GM13976 (cell line): ENCODE data around the gene NUP214.
A peak's percentile ranks its signal among the peaks of the same experiment; 100 is the strongest.

Experiments
- DNase-seq: peaks from one replicate; pipeline ENCODE4 v3.0.0; 2012; ENCODE audit warnings: low spot score
- CTCF ChIP-seq: IDR thresholded peaks from 2 replicates; pipeline ENCODE4 v1.5.1; 2012; ENCODE audit warnings: borderline replicate concordance, mild to moderate bottlenecking; ENCODE audit not compliant: insufficient read depth; ENCODE audit errors: extremely low read depth, missing control alignments, control extremely low read depth
- in situ Hi-C: fragments of 300-500 bp; cut with MboI; formaldehyde crosslinking; loops from one replicate; pipeline ENCODE4 v1.12.0; 2022; ENCODE audit warnings: low sequenced_read_pairs, mixed read lengths, inconsistent platforms; ENCODE audit not compliant: unreplicated experiment

The NUP214 gene

GRCh38 chr9:131125288-131126058 lies at the start of gene NUP214:
TSS of gene NUP214 (plus strand) at chr9:131125586. CDS start at chr9:131125705, 119 bp downstream.
- in situ Hi-C loops = no loop called here
- DNase-seq = peak; percentile 100
- TF ChIP-seq CTCF = no peak

GRCh38 chr9:131076347-131077195 lies 48.8 kb upstream of the NUP214 start:
- in situ Hi-C loops = no loop called here
- DNase-seq = no peak

GRCh38 chr9:131078427-131079366 lies 46.7 kb upstream of the NUP214 start:
- no peak for DNase-seq
- in situ Hi-C loops = no loop called here
- TF ChIP-seq CTCF = no peak

More at GRCh38 chr9:131076347-131077195, 48.8 kb upstream of the NUP214 start:
- no peak for TF ChIP-seq CTCF

DNA sequence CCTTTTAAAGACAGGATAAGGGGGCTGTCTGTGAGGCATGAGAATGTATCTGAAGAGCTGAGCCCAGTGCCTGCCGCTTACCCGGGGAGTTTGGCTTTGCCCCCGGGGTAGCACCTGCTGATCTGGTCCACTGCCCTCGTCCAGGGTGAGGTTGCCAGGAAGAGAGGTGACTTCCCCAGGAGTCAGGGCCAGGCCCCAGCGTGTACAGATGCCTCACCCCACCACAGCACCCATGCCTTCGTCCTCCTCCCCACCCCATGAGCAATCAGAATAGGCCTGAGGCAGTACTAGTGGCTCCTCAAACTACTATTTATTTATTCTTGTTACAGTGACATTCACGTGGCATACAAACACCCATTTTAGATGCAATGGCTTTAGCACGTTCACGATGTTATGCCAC lies 44.8 kb upstream of the NUP214 start:
- no peak for DNase-seq
- in situ Hi-C loops = no loop called here
- no peak for TF ChIP-seq CTCF

- TF ChIP-seq CTCF = no peak
- no peak for DNase-seq
- in situ Hi-C loops = no loop called here
Measured at GRCh38 chr9:131081868-131082267, 43.5 kb upstream of the NUP214 start.

DNA sequence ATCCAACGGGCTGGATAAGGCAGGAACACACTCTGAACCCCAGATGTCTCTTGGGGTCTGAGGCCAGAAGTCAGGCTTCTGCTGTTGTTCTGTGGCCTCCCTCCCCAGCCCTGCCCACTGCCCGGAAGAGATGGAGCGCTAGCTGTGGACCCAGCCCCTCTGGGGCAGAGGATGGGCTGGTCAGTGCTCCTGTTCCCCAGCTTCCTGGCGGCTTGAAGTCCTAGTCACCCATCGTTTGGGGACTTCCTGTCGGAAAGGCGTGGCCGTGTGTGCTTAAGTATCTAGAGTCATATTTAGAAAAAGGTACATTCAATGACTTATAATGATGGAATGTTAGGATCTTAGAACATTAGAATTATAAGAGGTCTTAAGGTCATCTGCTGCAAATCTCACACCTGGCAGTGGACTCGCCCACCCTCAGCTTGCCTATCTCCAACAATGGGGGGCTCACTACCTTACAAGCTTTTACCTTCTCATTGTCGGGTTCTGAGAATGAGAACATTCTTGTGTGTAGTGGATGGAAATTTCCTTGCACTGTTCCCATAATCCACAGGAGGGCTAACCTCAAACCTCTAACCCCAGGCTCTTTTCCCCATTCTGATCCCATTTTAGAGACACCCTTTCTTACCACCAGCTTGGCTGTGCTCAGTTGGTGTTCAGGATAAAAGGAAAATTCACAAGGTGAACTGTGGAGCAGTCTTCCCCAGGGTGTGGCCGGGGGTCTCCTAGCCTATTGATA lies 42.4 kb upstream of the NUP214 start:
- DNase-seq = no peak
- in situ Hi-C loops = no loop called here
- no peak for TF ChIP-seq CTCF
